22Rv1 (cell line): ENCODE measurements around the gene GLOD5.
"Not testable (repeated sequence)": the region's sequence is repeated elsewhere in the genome, so short reads cannot be mapped to it uniquely, and the experiment has no call there.

ENCODE experiments used
- H3K27ac ChIP-seq: fragments of 450-650 bp; 2 replicates; pipeline ENCODE4 v1.5.1; 2017
- ZFX ChIP-seq: fragments of 450-650 bp; IDR thresholded peaks from 2 replicates; pipeline ENCODE4 v1.6.1; 2017; ENCODE audit warnings: antibody characterized with exemption, borderline replicate concordance
- TF ChIP-seq, protein P1 (sequence below): fragments of 450-650 bp; IDR thresholded peaks from 2 replicates; pipeline ENCODE4 v1.5.1; 2017; ENCODE audit warnings: mild to moderate bottlenecking

GLOD5 gene

DNA sequence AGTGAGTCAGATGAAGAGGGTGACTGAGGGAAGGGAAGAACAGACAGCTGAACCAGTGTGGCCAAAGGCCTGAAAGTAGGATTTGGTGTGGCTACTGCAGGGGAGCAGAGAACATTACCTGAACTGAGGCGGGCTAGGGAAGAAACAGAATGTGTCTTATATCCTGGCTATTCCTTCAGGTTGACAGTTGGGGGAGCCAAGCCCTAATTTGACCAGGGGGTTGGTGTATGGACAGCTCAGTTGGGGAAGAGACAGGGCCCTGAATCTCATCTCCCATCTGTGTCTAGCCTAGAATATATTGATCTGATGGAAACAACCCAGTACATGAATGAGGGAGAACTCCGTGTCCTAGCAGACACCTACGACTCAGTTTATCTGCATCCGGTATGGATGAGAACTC, 44.5 kb downstream of the GLOD5 start:
- no peak for TF ChIP-seq ZFX
- TF ChIP-seq, protein P1, sequence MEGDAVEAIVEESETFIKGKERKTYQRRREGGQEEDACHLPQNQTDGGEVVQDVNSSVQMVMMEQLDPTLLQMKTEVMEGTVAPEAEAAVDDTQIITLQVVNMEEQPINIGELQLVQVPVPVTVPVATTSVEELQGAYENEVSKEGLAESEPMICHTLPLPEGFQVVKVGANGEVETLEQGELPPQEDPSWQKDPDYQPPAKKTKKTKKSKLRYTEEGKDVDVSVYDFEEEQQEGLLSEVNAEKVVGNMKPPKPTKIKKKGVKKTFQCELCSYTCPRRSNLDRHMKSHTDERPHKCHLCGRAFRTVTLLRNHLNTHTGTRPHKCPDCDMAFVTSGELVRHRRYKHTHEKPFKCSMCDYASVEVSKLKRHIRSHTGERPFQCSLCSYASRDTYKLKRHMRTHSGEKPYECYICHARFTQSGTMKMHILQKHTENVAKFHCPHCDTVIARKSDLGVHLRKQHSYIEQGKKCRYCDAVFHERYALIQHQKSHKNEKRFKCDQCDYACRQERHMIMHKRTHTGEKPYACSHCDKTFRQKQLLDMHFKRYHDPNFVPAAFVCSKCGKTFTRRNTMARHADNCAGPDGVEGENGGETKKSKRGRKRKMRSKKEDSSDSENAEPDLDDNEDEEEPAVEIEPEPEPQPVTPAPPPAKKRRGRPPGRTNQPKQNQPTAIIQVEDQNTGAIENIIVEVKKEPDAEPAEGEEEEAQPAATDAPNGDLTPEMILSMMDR = no peak
- H3K27ac ChIP-seq = no peak overlapping the region

DNA sequence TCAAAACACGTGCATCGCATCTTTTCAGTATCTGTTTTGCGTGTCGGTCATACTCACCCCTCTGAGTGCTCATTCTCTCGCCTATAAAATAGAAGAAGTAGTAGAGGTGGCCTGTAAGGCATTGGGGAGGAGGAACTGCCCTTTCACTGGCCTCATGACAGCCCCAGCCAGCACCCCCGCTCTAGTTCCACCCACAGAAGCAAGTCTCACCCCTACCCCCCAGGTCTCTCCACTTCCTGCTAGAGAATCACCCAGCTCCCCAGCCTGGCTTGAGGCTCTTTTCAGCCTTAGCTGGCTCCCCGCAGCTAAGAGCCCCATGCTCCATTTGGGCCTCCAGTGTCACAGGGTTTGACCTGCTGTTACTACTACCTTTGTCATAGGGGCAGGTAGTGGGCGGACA, 52.1 kb downstream of the GLOD5 start:
- H3K27ac ChIP-seq = no peak overlapping the region
- TF ChIP-seq, protein P1 = no peak
- no peak for TF ChIP-seq ZFX

GRCh38 chrX:48814722-48815121, 53.2 kb downstream of the GLOD5 start:
- TF ChIP-seq ZFX = no peak
- TF ChIP-seq, protein P1 = no peak
- H3K27ac ChIP-seq = no peak overlapping the region

- no peak overlapping the region for H3K27ac ChIP-seq
- TF ChIP-seq ZFX = no peak
- TF ChIP-seq, protein P1 = no peak
Measured at GRCh38 chrX:48815266-48815665, 53.7 kb downstream of the GLOD5 start.

DNA sequence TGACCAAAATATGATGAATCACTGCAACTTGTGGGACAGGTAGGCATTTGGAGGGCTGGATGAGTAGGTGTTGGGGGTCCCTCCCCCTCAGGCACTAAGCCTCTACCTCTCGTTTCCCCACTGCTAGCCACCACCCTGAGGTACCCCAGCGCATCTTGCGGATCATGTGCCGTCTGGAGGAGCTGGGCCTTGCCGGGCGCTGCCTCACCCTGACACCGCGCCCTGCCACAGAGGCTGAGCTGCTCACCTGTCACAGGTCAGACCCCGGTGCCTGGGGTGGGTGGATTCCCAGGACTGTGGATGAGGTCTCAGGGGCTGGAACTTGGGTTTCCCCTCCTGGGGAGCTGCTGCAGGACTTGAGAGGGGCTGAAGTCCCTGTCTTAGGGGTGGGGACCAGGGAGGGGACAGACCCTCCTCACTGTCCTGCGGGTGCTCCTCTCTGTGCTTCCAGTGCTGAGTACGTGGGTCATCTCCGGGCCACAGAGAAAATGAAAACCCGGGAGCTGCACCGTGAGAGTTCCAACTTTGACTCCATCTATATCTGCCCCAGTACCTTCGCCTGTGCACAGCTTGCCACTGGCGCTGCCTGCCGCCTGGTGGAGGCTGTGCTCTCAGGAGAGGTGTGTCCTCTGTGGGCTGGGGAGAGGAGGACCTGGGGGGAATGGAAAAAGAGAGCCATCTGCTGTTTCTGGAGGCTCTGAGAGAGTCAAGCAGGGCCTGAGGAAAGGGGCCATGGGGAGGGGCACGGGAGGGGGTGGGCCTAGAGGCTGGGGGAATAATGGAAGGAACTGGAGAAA, 54.7 kb downstream of the GLOD5 start:
- TF ChIP-seq ZFX = no peak
- TF ChIP-seq, protein P1 = no peak
- H3K27ac ChIP-seq = no peak overlapping the region

- no peak overlapping the region for H3K27ac ChIP-seq
- no peak for TF ChIP-seq ZFX
- TF ChIP-seq, protein P1 = no peak
Measured at GRCh38 chrX:48818098-48818497, 56.6 kb downstream of the GLOD5 start.

- H3K27ac ChIP-seq = no peak overlapping the region
- no peak for TF ChIP-seq ZFX
Measured at GRCh38 chrX:48818866-48819265, 57.3 kb downstream of the GLOD5 start.

- H3K27ac ChIP-seq = not testable (repeated sequence)
Measured at GRCh38 chrX:48819394-48819793, 57.8 kb downstream of the GLOD5 start.
